IPS-18a (cell line): ENCODE data around the gene PROX2.

Experiments
- H3K27ac ChIP-seq: one replicate; pipeline ENCODE4 v1.5.1; 2013; ENCODE audit warnings: low read length
- H3K27me3 ChIP-seq: one replicate; pipeline ENCODE4 v1.6.1; 2013; ENCODE audit warnings: mild to moderate bottlenecking, low read length; ENCODE audit not compliant: control insufficient read depth, insufficient read depth
- H3K36me3 ChIP-seq: one replicate; pipeline ENCODE4 v1.6.1; 2013; ENCODE audit warnings: low read depth, low read length; ENCODE audit not compliant: control insufficient read depth
- H3K4me1 ChIP-seq: one replicate; pipeline ENCODE4 v1.6.1; 2013; ENCODE audit warnings: low read depth, low read length; ENCODE audit not compliant: control insufficient read depth
- H3K4me3 ChIP-seq: one replicate; pipeline ENCODE4 v1.5.1; 2013; ENCODE audit warnings: low read length
- H3K9ac ChIP-seq: one replicate; pipeline ENCODE4 v1.6.1; 2013; ENCODE audit warnings: mild to moderate bottlenecking, low read length, moderate library complexity
- H3K9me3 ChIP-seq: one replicate; pipeline ENCODE4 v1.6.1; 2013; ENCODE audit warnings: low read depth, low read length; ENCODE audit not compliant: control insufficient read depth

The PROX2 gene

GRCh38 chr14:74875941-74876913 is at the start of gene PROX2:
Gene PROX2 (minus strand): TSS chr14:74876145. CDS start chr14:74863834, 12,311 bp downstream.
- no peaks in the 10 kb centered on the region for H3K27me3 ChIP-seq
- H3K27ac ChIP-seq: no peak within 1 kb of the TSS
- H3K4me1 ChIP-seq: peaks cover 10% of the 10 kb centered on the region
- no peaks in the 10 kb centered on the region for H3K9me3 ChIP-seq
- no peaks in the 10 kb centered on the region for H3K36me3 ChIP-seq
- H3K9ac ChIP-seq: no peak within 1 kb of the TSS
- H3K4me3 ChIP-seq: no peak within 1 kb of the TSS

GRCh38 chr14:74924061-74924460 is 48.1 kb upstream of the PROX2 start:
- H3K27ac ChIP-seq: no peak overlapping the region
- no peak overlapping the region for H3K4me3 ChIP-seq
- H3K27me3 ChIP-seq: peaks cover 3% of the 10 kb centered on the region
- peaks cover 4% of the 10 kb centered on the region for H3K36me3 ChIP-seq
- H3K9ac ChIP-seq: no peak overlapping the region
- H3K9me3 ChIP-seq: no peaks in the 10 kb centered on the region
- no peaks in the 10 kb centered on the region for H3K4me1 ChIP-seq

- Histone ChIP-seq H3K9me3 (no peaks in the 10 kb centered on the region), H3K9ac (peak within 1 kb of the TSS; percentile 77), H3K27ac (no peak within 1 kb of the TSS), H3K4me3 (peak within 1 kb of the TSS; percentile 79), H3K27me3 (peaks cover 3% of the 10 kb centered on the region), H3K36me3 (peaks cover 4% of the 10 kb centered on the region), H3K4me1 (no peaks in the 10 kb centered on the region)
These were observed 46.9 kb upstream of the PROX2 start, which contains the start of gene RPS6KL1 for GRCh38 chr14:74922752-74923401. Gene RPS6KL1 (minus strand): TSS chr14:74923260. CDS start chr14:74921541, 1,719 bp downstream.

GRCh38 chr14:74921987-74922751 is 46.2 kb upstream of the PROX2 start:
- H3K4me1 ChIP-seq: no peaks in the 10 kb centered on the region
- H3K4me3 ChIP-seq: peak overlapping the region; percentile 79
- H3K36me3 ChIP-seq: peaks cover 4% of the 10 kb centered on the region
- H3K9ac ChIP-seq: peak overlapping the region; percentile 77
- H3K27me3 ChIP-seq: no peaks in the 10 kb centered on the region
- H3K9me3 ChIP-seq: no peaks in the 10 kb centered on the region
- H3K27ac ChIP-seq: no peak overlapping the region

GRCh38 chr14:74921053-74921620 is 45.2 kb upstream of the PROX2 start:
- Histone ChIP-seq H3K36me3 (peaks cover 4% of the 10 kb centered on the region), H3K4me3 (no peak overlapping the region), H3K9me3 (no peaks in the 10 kb centered on the region), H3K9ac (no peak overlapping the region), H3K27ac (no peak overlapping the region), H3K27me3 (no peaks in the 10 kb centered on the region), H3K4me1 (no peaks in the 10 kb centered on the region)

GRCh38 chr14:74920281-74920680 is 44.3 kb upstream of the PROX2 start:
- no peaks in the 10 kb centered on the region for H3K27me3 ChIP-seq
- no peak overlapping the region for H3K9ac ChIP-seq
- no peak overlapping the region for H3K27ac ChIP-seq
- H3K36me3 ChIP-seq: peaks cover 4% of the 10 kb centered on the region
- H3K4me1 ChIP-seq: no peaks in the 10 kb centered on the region
- H3K4me3 ChIP-seq: no peak overlapping the region
- no peaks in the 10 kb centered on the region for H3K9me3 ChIP-seq

- H3K9ac ChIP-seq: no peak overlapping the region
- no peak overlapping the region for H3K27ac ChIP-seq
These were observed 43.6 kb upstream of the PROX2 start for GRCh38 chr14:74919421-74920165.

GRCh38 chr14:74918380-74918779 is 42.4 kb upstream of the PROX2 start:
- Histone ChIP-seq H3K4me3 (no peak overlapping the region), H3K27me3 (no peaks in the 10 kb centered on the region), H3K4me1 (no peaks in the 10 kb centered on the region), H3K36me3 (peaks cover 4% of the 10 kb centered on the region), H3K9me3 (no peaks in the 10 kb centered on the region), H3K9ac (no peak overlapping the region), H3K27ac (no peak overlapping the region)

More at GRCh38 chr14:74919421-74920165, 43.6 kb upstream of the PROX2 start:
- H3K4me3 ChIP-seq: no peak overlapping the region
- H3K27me3 ChIP-seq: no peaks in the 10 kb centered on the region
- no peaks in the 10 kb centered on the region for H3K9me3 ChIP-seq
- H3K36me3 ChIP-seq: peaks cover 4% of the 10 kb centered on the region
- H3K4me1 ChIP-seq: no peaks in the 10 kb centered on the region

- H3K27me3 ChIP-seq: no peaks in the 10 kb centered on the region
- H3K4me1 ChIP-seq: no peaks in the 10 kb centered on the region
- H3K27ac ChIP-seq: no peak overlapping the region
- no peak overlapping the region for H3K4me3 ChIP-seq
- no peak overlapping the region for H3K9ac ChIP-seq
- H3K36me3 ChIP-seq: peaks cover 4% of the 10 kb centered on the region
- H3K9me3 ChIP-seq: no peaks in the 10 kb centered on the region
These were observed 41.7 kb upstream of the PROX2 start for GRCh38 chr14:74917646-74918081.

GRCh38 chr14:74917178-74917543 is 41.2 kb upstream of the PROX2 start:
- Histone ChIP-seq H3K4me3 (no peak overlapping the region), H3K27ac (no peak overlapping the region), H3K4me1 (no peaks in the 10 kb centered on the region), H3K36me3 (peaks cover 4% of the 10 kb centered on the region), H3K9ac (no peak overlapping the region), H3K9me3 (no peaks in the 10 kb centered on the region), H3K27me3 (no peaks in the 10 kb centered on the region)
